ENCODE results near the gene SND1. TPM values are rescaled to one million over a fixed set of nuclear protein-coding genes. Genes with fewer than 3 reads are reported as not detected.

The SND1 gene
- total RNA-seq, 1 experiment from 2014 or later = 104 TPM

DNA sequence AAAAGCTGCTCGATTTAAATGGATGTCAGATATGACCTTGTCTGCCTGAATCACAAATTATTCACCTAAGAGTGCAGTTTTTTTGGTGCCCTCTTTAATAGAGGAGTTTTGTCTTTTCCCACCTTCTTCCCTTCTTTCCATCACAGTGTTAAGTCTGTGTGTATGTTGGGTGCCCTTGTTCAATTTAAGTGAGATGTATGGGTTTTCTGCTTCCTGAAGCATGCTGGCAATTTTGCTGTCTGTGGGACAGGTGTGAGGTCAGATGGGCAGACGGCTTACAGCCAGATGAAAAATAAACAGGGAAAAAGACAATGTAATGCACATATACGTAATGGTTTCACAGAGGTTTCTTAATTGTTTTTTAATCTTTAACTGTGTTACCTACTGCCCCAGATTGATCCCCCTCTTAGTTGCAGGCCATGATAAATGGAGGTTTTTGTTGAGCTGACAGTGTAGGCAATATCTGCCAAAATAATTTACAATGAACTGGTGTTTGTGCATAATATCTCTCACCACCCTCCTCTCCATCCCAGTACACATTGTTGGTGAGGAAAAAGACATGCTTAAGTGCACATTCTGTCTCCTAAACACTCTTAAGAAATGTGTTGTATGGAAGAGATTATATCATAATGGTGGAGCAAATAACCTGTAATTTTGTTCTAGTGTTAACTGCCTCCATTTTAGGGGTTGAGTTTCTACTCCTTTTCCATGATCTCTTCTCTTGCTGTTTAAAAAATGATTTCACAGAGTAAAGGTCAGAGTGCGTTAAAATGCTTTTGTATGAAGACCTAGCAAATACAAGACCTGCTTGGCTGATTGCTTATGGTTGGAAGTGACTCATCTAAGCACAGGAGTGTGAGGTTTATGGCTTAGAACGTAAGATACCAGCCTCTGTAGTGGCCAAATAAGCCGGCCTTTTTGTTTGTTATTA lies 255.4 kb downstream of the SND1 start:
- H2AFZ ChIP-seq (ENCODE audit: low read length) = no peak overlapping the region
- H3K9me2 ChIP-seq (replicated peaks; ENCODE audit: insufficient read depth, low read length) = no peaks in the 10 kb centered on the region
- peaks cover 70% of the 10 kb centered on the region for H3K4me1 ChIP-seq (ENCODE audit: low read length)
- no peak for DNase-seq
- H3K27me3 ChIP-seq (ENCODE audit: low read length) = no peaks in the 10 kb centered on the region
- H3K9me3 ChIP-seq (ENCODE audit: low read length) = no peaks in the 10 kb centered on the region
- H3K4me2 ChIP-seq (ENCODE audit: low read depth, low read length, poor library complexity, severe bottlenecking) = peak overlapping the region; percentile 76
- peaks cover 11% of the 10 kb centered on the region for H3K36me3 ChIP-seq (ENCODE audit: insufficient read depth, low read length)
- no peak overlapping the region for H3K4me3 ChIP-seq (ENCODE audit: low read length)
- peak overlapping the region; percentile 86 for H3K27ac ChIP-seq (ENCODE audit: low read length)
- H3K79me2 ChIP-seq (ENCODE audit: low read length) = peaks cover 86% of the 10 kb centered on the region
- H4K20me1 ChIP-seq (ENCODE audit: insufficient read depth, low read depth, low read length) = no peaks in the 10 kb centered on the region
- H3K9ac ChIP-seq (ENCODE audit: low read length) = peak overlapping the region; percentile 58; the same call in 1 of the 2 replicates

DNA sequence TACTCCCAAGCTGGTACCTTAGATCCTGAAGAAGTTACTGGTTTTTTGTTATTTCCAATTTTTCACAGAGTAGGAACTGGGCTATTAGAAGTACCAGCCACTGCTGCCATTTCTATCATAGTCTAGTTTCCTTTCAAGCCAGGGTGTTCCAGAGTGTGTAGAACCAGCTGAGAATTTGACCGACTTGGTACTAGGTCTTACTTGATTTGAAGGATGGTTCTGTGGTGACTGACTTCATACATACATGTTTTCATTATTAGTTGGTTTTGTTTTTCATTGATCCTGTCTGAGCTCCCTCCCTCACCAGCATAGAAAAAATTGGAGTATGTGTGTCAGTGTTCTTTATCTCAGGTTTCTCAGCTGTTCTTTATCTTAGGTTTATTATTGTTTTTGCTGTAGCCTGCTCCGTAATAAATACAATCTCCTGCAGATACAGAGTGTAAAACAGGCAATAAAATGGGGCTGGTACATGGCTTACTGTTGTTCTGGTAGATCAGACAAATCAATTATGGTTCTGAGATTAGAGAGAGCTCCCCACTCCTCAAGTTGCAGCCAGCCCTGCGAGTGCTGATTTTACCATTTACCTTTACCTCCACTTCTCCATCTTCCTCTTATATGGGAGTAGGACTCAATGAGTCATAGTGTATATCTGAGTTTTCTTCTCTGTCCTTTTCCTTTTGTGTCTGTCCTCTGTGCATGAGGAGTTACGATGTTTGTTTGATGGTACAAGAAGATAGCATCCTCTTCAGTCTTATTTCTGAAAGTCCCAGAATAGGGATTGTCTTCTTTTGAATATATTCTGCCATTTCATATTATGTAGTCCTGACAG lies 256.6 kb downstream of the SND1 start:
- Histone ChIP-seq H3K4me1 (ENCODE audit: low read length) (peaks cover 74% of the 10 kb centered on the region), H3K4me2 (ENCODE audit: low read depth, low read length, poor library complexity, severe bottlenecking) (no peak overlapping the region), H3K27ac (ENCODE audit: low read length) (peak overlapping the region; percentile 16; the same call in 1 of the 2 replicates), H3K36me3 (ENCODE audit: insufficient read depth, low read length) (peaks cover 11% of the 10 kb centered on the region), H3K27me3 (ENCODE audit: low read length) (no peaks in the 10 kb centered on the region), H3K9ac (ENCODE audit: low read length) (no peak overlapping the region), H2AFZ (ENCODE audit: low read length) (no peak overlapping the region), H3K79me2 (ENCODE audit: low read length) (peaks cover 90% of the 10 kb centered on the region), H4K20me1 (ENCODE audit: insufficient read depth, low read depth, low read length) (no peaks in the 10 kb centered on the region), H3K9me3 (ENCODE audit: low read length) (no peaks in the 10 kb centered on the region), H3K9me2 (replicated peaks; ENCODE audit: insufficient read depth, low read length) (no peaks in the 10 kb centered on the region), H3K4me3 (ENCODE audit: low read length) (no peak overlapping the region)
- no peak for DNase-seq

DNA sequence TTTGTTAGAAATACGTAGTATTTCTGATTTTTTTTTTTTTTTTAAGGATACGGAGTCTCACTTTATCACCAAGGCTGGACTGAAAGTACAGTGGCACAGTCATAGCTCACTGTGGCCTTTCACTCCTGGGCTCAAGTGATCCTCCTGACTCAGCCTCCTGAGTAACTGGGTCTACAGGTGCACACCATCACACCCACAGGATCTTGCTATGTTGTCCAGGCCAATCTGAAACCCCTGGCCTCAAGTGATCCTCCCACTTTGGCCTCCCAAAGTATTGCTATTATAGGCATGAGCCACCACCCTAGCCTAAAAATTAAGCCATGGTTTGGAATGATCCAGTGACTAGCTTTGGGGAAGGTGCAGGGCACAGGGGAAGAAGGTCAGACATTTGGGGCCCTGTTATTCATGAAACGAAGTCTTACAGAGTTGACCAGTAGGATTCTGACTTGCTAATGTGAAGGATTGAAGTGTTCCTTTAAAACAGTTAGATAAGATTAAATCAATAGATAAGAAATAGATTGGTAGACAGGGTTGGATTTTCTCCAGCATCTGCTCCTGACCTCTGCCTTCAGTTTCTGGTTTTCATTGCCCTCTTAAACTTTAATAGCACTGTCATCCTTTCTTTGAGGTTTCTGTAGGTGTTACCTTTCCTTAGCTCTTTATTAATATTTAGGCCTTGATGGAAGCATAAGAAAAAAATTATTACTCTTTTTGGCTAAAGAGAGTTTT lies 257.6 kb downstream of the SND1 start:
- no peaks in the 10 kb centered on the region for H3K27me3 ChIP-seq (ENCODE audit: low read length)
- H3K9me2 ChIP-seq (replicated peaks; ENCODE audit: insufficient read depth, low read length) = no peaks in the 10 kb centered on the region
- H3K9me3 ChIP-seq (ENCODE audit: low read length) = no peaks in the 10 kb centered on the region
- no peaks in the 10 kb centered on the region for H4K20me1 ChIP-seq (ENCODE audit: insufficient read depth, low read depth, low read length)
- H3K79me2 ChIP-seq (ENCODE audit: low read length) = peaks cover 90% of the 10 kb centered on the region
- H3K4me3 ChIP-seq (ENCODE audit: low read length) = no peak overlapping the region
- no peak overlapping the region for H3K4me2 ChIP-seq (ENCODE audit: low read depth, low read length, poor library complexity, severe bottlenecking)
- H3K36me3 ChIP-seq (ENCODE audit: insufficient read depth, low read length) = peaks cover 11% of the 10 kb centered on the region
- H3K4me1 ChIP-seq (ENCODE audit: low read length) = peaks cover 74% of the 10 kb centered on the region
- H3K27ac ChIP-seq (ENCODE audit: low read length) = peak overlapping the region; percentile 83; the same call in 1 of the 2 replicates
- no peak overlapping the region for H3K9ac ChIP-seq (ENCODE audit: low read length)
- H2AFZ ChIP-seq (ENCODE audit: low read length) = no peak overlapping the region
- DNase-seq = no peak

DNA sequence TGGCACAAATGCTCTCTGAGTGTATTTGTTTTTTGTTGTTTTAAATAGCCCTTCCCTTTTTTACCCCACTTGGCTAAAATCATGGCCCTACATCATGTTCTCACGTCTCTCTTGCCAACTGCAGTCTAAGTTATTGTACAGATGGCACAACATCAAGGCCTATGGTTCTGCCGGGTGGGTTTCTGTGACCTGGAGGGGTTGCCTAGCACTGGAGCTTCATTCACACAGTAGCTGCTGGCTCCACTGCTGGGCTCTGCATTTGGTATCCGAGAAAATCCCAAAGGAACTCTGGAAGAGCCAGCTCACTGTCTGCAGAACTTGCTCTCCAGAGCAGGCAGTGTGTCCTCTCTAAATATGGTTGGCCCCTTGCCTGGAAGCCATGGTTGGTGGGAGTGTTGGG lies 258.7 kb downstream of the SND1 start:
- peaks cover 74% of the 10 kb centered on the region for H3K4me1 ChIP-seq (ENCODE audit: low read length)
- H3K36me3 ChIP-seq (ENCODE audit: insufficient read depth, low read length) = peaks cover 5% of the 10 kb centered on the region
- H3K9ac ChIP-seq (ENCODE audit: low read length) = 0 out of 2 replicates have a peak overlapping the region, but pooled peaks have one; percentile 10

DNA sequence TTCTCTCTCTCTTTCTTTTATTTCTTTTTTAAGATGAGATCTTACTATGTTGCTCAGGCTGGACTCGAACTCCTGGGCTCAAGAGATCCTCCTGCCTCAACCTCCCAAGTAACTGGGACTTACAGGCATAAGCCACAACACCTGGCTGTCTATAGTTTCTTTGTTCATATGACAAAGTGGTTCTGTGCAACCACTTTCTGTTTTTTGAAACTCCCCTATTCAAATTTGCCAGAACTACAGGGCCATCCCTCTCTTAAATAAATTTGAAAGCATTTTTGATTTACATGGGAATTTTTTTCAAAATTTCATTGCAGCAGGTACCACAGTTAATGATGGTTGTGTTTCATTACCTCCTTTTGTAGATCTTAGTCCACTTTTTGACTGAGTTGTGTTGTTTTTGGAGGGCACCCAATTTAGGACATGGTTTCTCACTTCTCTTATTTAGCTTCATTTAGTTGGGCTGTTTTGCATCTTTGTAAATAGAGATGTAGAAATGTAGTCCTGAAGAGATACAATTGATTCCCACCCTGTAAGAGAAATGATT lies 260.0 kb downstream of the SND1 start:
- H3K79me2 ChIP-seq (ENCODE audit: low read length) = peaks cover 88% of the 10 kb centered on the region
- no peaks in the 10 kb centered on the region for H3K27me3 ChIP-seq (ENCODE audit: low read length)
- peaks cover 74% of the 10 kb centered on the region for H3K4me1 ChIP-seq (ENCODE audit: low read length)
- H3K4me3 ChIP-seq (ENCODE audit: low read length) = peak overlapping the region; percentile 13; the same call in 1 of the 2 replicates
- H4K20me1 ChIP-seq (ENCODE audit: insufficient read depth, low read depth, low read length) = no peaks in the 10 kb centered on the region
- H3K4me2 ChIP-seq (ENCODE audit: low read depth, low read length, poor library complexity, severe bottlenecking) = peak overlapping the region; percentile 56
- no peak overlapping the region for H2AFZ ChIP-seq (ENCODE audit: low read length)
- DNase-seq = peak; percentile 85
- H3K27ac ChIP-seq (ENCODE audit: low read length) = peak overlapping the region; percentile 83
- no peaks in the 10 kb centered on the region for H3K9me3 ChIP-seq (ENCODE audit: low read length)
- peaks cover 5% of the 10 kb centered on the region for H3K36me3 ChIP-seq (ENCODE audit: insufficient read depth, low read length)
- peak overlapping the region; percentile 33; the same call in 1 of the 2 replicates for H3K9ac ChIP-seq (ENCODE audit: low read length)
- no peaks in the 10 kb centered on the region for H3K9me2 ChIP-seq (replicated peaks; ENCODE audit: insufficient read depth, low read length)

More for the DNA sequence above, 258.7 kb downstream of the SND1 start:
- H3K79me2 ChIP-seq (ENCODE audit: low read length) = peaks cover 90% of the 10 kb centered on the region
- no peaks in the 10 kb centered on the region for H3K9me3 ChIP-seq (ENCODE audit: low read length)
- no peak overlapping the region for H2AFZ ChIP-seq (ENCODE audit: low read length)
- no peaks in the 10 kb centered on the region for H4K20me1 ChIP-seq (ENCODE audit: insufficient read depth, low read depth, low read length)
- no peaks in the 10 kb centered on the region for H3K27me3 ChIP-seq (ENCODE audit: low read length)
- H3K4me2 ChIP-seq (ENCODE audit: low read depth, low read length, poor library complexity, severe bottlenecking) = no peak overlapping the region
- H3K4me3 ChIP-seq (ENCODE audit: low read length) = no peak overlapping the region
- H3K27ac ChIP-seq (ENCODE audit: low read length) = peak overlapping the region; percentile 83
- H3K9me2 ChIP-seq (replicated peaks; ENCODE audit: insufficient read depth, low read length) = no peaks in the 10 kb centered on the region
- DNase-seq = no peak

DNA sequence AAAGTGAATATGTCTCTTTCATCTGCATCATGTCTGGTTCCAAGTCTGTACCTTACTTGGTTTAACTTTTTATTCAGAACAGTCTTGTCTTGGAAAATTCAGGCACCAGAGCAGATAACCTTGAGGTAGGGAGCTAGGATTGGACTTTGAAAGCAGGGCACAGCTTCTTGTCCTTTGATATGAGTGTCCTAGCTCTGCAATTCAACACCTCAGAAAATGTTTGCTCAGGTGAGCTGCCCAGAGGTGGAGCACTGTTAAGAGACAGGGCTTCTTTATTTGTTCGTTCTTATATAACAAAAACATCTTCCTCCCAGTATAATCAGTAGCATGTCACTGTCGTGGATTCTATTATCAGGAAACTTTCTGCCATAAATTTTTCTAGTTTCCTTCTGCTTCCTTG lies 260.9 kb downstream of the SND1 start:
- Histone ChIP-seq H3K4me2 (ENCODE audit: low read depth, low read length, poor library complexity, severe bottlenecking) (peak overlapping the region; percentile 56), H3K9me3 (ENCODE audit: low read length) (no peaks in the 10 kb centered on the region)

DNA sequence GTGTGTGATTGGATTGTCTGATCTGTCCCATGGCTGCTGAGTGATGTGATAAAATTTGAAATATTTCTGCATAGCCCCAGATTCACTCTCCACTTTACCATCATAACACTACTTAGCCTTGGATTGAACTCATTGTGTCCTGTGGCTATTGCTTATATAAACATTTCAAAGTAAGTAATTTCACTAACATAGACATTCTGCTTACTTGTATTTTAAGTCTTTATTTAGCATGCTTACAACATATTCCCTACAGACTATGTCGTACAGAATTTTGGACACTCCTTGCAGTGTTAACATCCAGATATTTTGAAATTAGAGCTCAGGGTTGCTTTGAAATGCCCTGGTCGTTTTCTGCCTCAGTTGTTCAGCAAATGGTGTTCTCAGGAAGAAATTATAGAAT lies 261.7 kb downstream of the SND1 start:
- Histone ChIP-seq H3K79me2 (ENCODE audit: low read length) (peaks cover 88% of the 10 kb centered on the region), H3K9ac (ENCODE audit: low read length) (no peak overlapping the region), H3K36me3 (ENCODE audit: insufficient read depth, low read length) (peaks cover 4% of the 10 kb centered on the region; the same call in 1 of the 2 replicates), H3K9me2 (replicated peaks; ENCODE audit: insufficient read depth, low read length) (no peaks in the 10 kb centered on the region), H3K4me2 (ENCODE audit: low read depth, low read length, poor library complexity, severe bottlenecking) (no peak overlapping the region), H3K27ac (ENCODE audit: low read length) (peak overlapping the region; percentile 83), H3K9me3 (ENCODE audit: low read length) (no peaks in the 10 kb centered on the region), H3K4me1 (ENCODE audit: low read length) (peaks cover 74% of the 10 kb centered on the region), H2AFZ (ENCODE audit: low read length) (no peak overlapping the region), H3K27me3 (ENCODE audit: low read length) (no peaks in the 10 kb centered on the region), H4K20me1 (ENCODE audit: insufficient read depth, low read depth, low read length) (no peaks in the 10 kb centered on the region), H3K4me3 (ENCODE audit: low read length) (no peak overlapping the region)
- DNase-seq = no peak

More for the DNA sequence above, 260.9 kb downstream of the SND1 start:
- Histone ChIP-seq H3K9ac (ENCODE audit: low read length) (0 out of 2 replicates have a peak overlapping the region, but pooled peaks have one; percentile 5), H3K9me2 (replicated peaks; ENCODE audit: insufficient read depth, low read length) (no peaks in the 10 kb centered on the region), H3K79me2 (ENCODE audit: low read length) (peaks cover 88% of the 10 kb centered on the region), H3K36me3 (ENCODE audit: insufficient read depth, low read length) (peaks cover under 1% of the 10 kb centered on the region; the same call in 1 of the 2 replicates), H3K4me3 (ENCODE audit: low read length) (no peak overlapping the region), H3K27ac (ENCODE audit: low read length) (peak overlapping the region; percentile 83), H3K4me1 (ENCODE audit: low read length) (peaks cover 71% of the 10 kb centered on the region), H2AFZ (ENCODE audit: low read length) (no peak overlapping the region), H3K27me3 (ENCODE audit: low read length) (no peaks in the 10 kb centered on the region), H4K20me1 (ENCODE audit: insufficient read depth, low read depth, low read length) (no peaks in the 10 kb centered on the region)
- DNase-seq = no peak
